Amniotic stem cell (primary cell): ENCODE measurements around the gene YWHAG.
"Not testable (repeated sequence)": the region's sequence is repeated elsewhere in the genome, so short reads cannot be mapped to it uniquely, and the experiment has no call there.

Experiments
- DNase-seq: peaks from one replicate; lab custom pipeline; 2025; lab: John Stamatoyannopoulos, UW

The YWHAG gene

GRCh38 chr7:76347710-76348109 is 11.1 kb downstream of the YWHAG start:
- no peak for DNase-seq

- no peak for DNase-seq
These were observed 12.0 kb downstream of the YWHAG start for GRCh38 chr7:76346778-76347177.

- no peak for DNase-seq
These were observed 12.7 kb downstream of the YWHAG start for GRCh38 chr7:76346097-76346496.

DNA sequence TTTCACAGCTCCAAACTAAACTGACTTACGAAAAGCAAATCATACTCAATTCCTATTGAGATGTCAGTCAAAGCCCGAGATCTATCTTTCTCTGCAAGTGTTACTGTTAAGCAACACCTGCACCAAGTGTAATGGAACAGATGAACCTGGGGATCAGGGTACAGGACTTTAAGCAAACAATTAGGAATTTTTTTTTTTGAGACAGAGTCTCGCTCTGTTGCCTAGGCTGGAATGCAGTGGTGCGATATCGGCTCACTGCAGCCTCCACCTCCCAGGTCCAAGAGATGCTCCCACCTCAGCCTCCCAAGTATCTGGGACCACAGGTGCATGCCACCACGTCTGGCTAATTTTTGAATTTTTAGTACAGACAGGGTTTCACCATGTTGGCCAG is 14.9 kb downstream of the YWHAG start:
- no peak for DNase-seq

- no peak for DNase-seq
These were observed 15.4 kb downstream of the YWHAG start for GRCh38 chr7:76343294-76343930.

GRCh38 chr7:76342222-76342621 is 16.6 kb downstream of the YWHAG start:
- no peak for DNase-seq

DNA sequence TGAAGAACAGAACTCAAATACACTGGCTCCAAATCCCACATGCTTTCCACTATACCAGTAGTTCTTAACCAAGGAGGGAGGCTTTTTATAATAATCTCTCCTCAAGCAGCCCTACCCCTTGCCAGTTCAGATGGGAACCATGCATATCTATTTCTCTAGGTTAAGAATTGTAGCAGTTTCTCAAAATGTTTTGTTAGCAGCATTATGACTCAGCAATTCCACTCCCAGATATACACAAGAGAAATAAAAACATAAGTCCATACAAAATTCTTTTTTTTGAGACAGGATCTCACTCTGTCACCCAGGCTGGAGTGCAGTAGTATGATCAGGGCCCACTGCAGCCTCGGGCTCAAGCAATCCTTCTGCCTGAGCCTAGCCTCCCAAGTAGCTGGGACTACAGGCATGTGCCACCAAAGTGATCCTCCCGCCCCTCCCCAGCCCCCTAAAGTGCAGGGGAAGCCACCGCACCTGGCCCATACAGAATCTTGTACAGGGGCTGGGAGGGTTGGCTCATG is 18.1 kb downstream of the YWHAG start:
- DNase-seq: peak; percentile 67

DNA sequence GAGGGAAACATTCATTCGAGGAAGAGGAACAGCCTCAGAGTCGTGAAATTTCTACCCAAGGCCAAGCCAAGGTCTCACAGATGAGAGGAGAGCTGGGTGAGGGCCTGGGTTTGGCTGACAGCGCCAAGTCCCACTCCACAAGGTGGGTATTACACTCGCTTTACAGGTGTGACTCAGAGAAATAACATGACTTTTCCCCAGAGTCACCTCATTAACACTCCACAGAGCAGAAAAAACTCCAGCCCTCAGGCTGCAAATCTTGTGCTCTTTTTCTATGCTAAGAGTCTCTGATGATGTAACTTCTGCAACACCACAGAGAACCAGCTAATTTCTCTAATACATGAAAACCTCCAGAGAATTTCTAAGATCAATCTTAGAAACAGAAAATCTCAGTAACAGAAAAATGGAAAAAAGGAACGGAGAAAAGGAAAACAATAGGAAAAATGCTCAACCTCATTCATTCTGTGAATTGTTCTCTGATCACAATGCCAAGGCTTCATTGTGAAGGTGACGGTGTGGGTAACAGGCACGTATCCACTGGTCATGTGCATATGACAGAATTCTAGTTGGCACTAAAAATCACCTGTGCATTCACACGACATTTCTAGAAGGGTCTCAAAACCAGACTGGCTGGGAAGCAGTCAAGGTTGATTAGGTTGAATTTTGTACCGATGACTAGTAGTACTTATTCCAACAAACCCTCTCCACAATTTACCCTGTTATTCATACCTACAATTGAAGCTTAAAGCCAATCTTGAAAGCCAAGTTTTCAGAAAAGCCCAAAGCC is 20.3 kb downstream of the YWHAG start:
- DNase-seq: no peak

- no peak for DNase-seq
These were observed 21.6 kb downstream of the YWHAG start for GRCh38 chr7:76337147-76337546.

- no peak for DNase-seq
These were observed 22.7 kb downstream of the YWHAG start for GRCh38 chr7:76336094-76336493.

DNA sequence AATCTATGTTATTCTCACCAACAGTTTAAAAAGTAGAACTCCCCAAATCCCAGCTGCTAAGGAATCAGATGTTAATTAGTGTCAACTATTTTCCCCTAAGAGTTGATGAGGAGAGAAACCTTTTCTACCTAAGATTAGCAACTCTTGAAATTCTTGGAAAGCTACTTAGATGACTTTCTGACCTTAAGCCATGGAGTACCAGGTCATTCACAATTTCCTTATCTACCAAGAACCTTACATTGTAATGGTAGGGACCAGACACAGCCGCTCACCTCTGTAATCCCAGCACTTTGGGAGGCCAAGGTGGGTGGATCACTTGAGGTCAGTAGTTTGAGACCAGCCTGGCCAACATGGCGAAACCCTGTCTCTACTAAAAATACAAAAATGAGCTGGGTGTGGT is 23.4 kb downstream of the YWHAG start:
- DNase-seq: not testable (repeated sequence)

- no peak for DNase-seq
These were observed 24.3 kb downstream of the YWHAG start for GRCh38 chr7:76334320-76334967.

DNA sequence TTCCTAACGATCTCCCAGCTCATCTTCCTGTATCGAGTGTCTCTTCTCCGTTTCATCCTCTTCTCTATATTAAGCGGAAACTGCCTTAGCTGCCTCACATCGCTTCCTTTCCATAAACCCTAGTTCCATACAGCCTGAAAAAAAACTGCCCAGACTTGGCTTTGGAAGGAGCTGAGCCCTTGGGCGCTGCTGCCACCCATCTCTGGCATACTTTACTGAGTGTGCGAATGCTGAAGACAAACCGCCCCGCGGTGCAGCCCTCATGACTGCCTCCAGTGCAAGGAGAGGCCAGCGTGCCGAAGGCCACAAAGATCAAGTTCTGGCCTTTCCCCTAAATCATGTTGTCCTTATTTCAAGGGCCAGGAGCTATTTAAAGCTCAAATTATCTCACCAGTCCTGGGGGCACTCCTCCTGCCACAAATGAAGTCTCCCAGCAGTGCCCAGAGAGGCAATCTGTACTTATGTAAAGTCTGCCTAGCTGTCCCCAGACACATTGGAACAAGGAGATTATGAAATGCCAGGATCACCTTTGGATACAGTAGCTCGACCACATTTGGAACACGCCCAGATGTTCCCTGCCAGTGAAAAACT is 25.2 kb downstream of the YWHAG start:
- no peak for DNase-seq

- DNase-seq: no peak
These were observed 26.7 kb downstream of the YWHAG start for GRCh38 chr7:76332078-76332477.

DNA sequence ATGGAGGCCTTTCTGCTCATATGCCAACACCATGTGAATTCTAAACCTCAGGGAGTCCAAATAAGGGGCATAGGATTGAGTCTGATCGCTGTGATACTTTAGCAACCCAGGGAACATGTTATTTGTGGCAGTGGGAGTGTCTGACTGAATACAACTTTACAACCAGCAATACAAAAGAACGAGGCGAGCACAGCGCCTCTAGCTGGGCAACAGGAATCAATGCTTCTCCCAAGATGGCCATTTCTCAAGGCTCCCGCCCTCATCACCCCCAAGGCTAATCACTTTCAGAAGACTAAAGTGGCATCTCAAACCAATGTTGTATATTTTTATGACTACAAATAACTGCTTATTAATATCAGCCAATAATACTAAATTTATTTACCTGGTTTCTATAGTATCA is 28.1 kb downstream of the YWHAG start:
- DNase-seq: no peak

DNA sequence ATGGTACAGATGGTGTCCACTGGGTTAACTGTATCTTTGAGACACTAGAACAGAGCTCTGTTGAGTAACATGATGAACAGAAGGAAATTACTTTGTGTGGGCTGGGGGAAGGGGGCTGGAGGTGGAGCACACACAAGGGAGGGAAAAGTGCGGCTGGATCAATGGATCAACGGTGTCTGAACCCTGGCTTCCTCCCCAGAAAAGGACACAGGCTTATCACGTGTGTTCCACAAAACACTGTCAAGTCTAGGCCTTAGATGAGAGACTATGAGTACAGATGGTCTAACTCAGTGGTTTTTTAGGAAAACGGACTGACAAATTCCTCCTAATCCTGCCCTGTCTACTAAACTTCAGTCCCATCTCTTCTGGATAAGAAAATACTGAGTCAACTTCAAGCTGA is 28.5 kb downstream of the YWHAG start:
- no peak for DNase-seq

DNA sequence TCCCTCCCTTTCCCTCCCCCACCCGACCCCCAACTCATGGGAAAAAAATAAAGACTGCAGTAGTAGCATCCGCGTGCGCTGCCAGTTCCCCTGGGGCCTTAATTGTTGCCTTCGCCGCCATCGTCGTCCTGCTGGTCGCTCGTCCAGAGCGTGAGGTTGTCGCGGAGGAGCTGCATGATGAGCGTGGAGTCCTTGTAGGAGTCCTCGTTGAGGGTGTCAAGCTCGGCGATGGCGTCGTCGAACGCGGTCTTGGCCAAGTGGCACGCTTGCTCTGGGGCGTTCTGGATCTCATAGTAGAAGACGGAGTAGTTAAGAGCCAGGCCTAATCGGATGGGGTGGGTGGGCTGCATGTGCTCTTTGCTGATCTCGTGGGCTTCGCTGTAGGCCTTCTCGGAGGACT is 29.3 kb downstream of the YWHAG start:
- DNase-seq: no peak

- no peak for DNase-seq
These were observed 30.4 kb downstream of the YWHAG start for GRCh38 chr7:76328389-76328788.

GRCh38 chr7:76327610-76328009 is 31.2 kb downstream of the YWHAG start:
- DNase-seq: no peak

- DNase-seq: no peak
These were observed 32.1 kb downstream of the YWHAG start for GRCh38 chr7:76326646-76327233.

GRCh38 chr7:76325811-76326210 is 33.0 kb downstream of the YWHAG start:
- no peak for DNase-seq

- DNase-seq: no peak
These were observed 33.7 kb downstream of the YWHAG start for GRCh38 chr7:76325092-76325491.
